PFSK-1 (cell line): ENCODE results near the gene DNAJC30.

Source experiments
- REST ChIP-seq, 2 experiments: IDR thresholded peaks; 2 replicates each; pipeline versions ENCODE4 v1.6.1 to v1.8.0; 2011 to 2012; ENCODE audit warnings: low read depth in 2 of 2, low read length in 2 of 2, control low read depth in 1 of 2, inconsistent platforms in 1 of 2, mild to moderate bottlenecking in 1 of 2, moderate library complexity in 1 of 2; ENCODE audit not compliant: insufficient read depth in 1 of 2
- SIN3A ChIP-seq: IDR thresholded peaks from 2 replicates; pipeline ENCODE4 v1.6.1; 2012; ENCODE audit warnings: mild to moderate bottlenecking, low read length, moderate library complexity, borderline replicate concordance; ENCODE audit not compliant: insufficient read depth

GRCh38 chr7:73649576-73649975 is 33.7 kb downstream of the DNAJC30 start:
- TF ChIP-seq SIN3A (no peak), REST (IDR thresholded peaks at IDR 0.05; ENCODE audit: insufficient read depth in 1 of 2, low read depth in 2 of 2, low read length in 2 of 2) (no peak)
